GM19324 (cell line): ENCODE measurements around the gene POLR1G.

Source experiments
- ATAC-seq: cut with Tn5 transposase; IDR thresholded peaks from one replicate; pipeline ENCODE4 v1.9.1; 2021; ENCODE audit warnings: mild to moderate bottlenecking, moderate library complexity; ENCODE audit not compliant: unreplicated experiment, low FRiP score

Gene POLR1G

GRCh38 chr19:45443462-45444317 is 37.2 kb downstream of the POLR1G start:
- ATAC-seq, result no peak

- ATAC-seq, result peak; percentile 41
Measured at GRCh38 chr19:45444318-45445041, 38.0 kb downstream of the POLR1G start.

GRCh38 chr19:45445139-45445538 is 38.7 kb downstream of the POLR1G start:
- no peak for ATAC-seq

GRCh38 chr19:45446295-45446694 is 39.9 kb downstream of the POLR1G start:
- no peak for ATAC-seq

GRCh38 chr19:45446944-45447343 is 40.5 kb downstream of the POLR1G start:
- ATAC-seq, result no peak

- ATAC-seq, result no peak
Measured at GRCh38 chr19:45448425-45448756, 41.9 kb downstream of the POLR1G start.

- no peak for ATAC-seq
Measured at GRCh38 chr19:45448887-45449299, 42.4 kb downstream of the POLR1G start.

- peak; percentile 12 for ATAC-seq
Measured at GRCh38 chr19:45450012-45450333, 43.5 kb downstream of the POLR1G start.

GRCh38 chr19:45451131-45451849 is 44.8 kb downstream of the POLR1G start:
- peak; percentile 19 for ATAC-seq

GRCh38 chr19:45451850-45452387 is 45.5 kb downstream of the POLR1G start:
- no peak for ATAC-seq

GRCh38 chr19:45455707-45456499 is 49.5 kb downstream of the POLR1G start:
- no peak for ATAC-seq

GRCh38 chr19:45456500-45456815 is 50.0 kb downstream of the POLR1G start:
- no peak for ATAC-seq

- no peak for ATAC-seq
Measured at GRCh38 chr19:45457776-45458175, 51.3 kb downstream of the POLR1G start.
